ENCODE measurements around the gene LGALS3.
"Not testable (repeated sequence)": the region's sequence is repeated elsewhere in the genome, so short reads cannot be mapped to it uniquely, and the experiment has no call there.

Gene LGALS3

DNA sequence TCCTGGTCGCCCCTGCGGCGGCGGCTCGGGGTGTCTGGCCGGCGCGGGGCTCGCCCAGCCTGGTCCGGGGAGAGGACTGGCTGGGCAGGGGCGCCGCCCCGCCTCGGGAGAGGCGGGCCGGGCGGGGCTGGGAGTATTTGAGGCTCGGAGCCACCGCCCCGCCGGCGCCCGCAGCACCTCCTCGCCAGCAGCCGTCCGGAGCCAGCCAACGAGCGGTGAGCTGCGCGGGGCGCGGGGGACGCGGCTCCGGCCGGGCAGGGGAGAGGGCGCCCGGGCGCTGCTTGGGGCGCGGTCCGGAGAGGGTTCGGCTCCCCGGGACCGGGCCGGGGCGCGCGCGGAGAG is at the start of gene LGALS3:
TSS of gene LGALS3 (plus strand) at position 167 of the 342 bp plus-strand sequence. CDS start 8,122 bp downstream, outside the sequence.
- peak; percentile 52 for DNase-seq (ENCODE audit: low read depth, low spot score)
- in situ Hi-C loops (cut with HindIII; ENCODE audit: low sequenced_read_pairs): no loop called here

GRCh38 chr14:55079961-55080360 is 49.1 kb upstream of the LGALS3 start:
- H3K4me3 ChIP-seq (ENCODE audit: low read depth, low read length); DNase-seq (ENCODE audit: low read depth, low spot score); in situ Hi-C loops (cut with HindIII; ENCODE audit: low sequenced_read_pairs): not testable (repeated sequence)

More for the DNA sequence above, at the start of gene LGALS3:
- no peak for TF ChIP-seq CTCF (IDR thresholded peaks at IDR 0.05; ENCODE audit: low read depth, low read length)
- H3K4me3 ChIP-seq (ENCODE audit: low read depth, low read length): peak within 1 kb of the TSS; percentile 75

GRCh38 chr14:55084401-55085059 is 44.5 kb upstream of the LGALS3 start:
- no peak overlapping the region for H3K4me3 ChIP-seq (ENCODE audit: low read depth, low read length)
- in situ Hi-C loops (cut with HindIII; ENCODE audit: low sequenced_read_pairs): no loop called here
- DNase-seq (ENCODE audit: low read depth, low spot score): no peak
- TF ChIP-seq CTCF (IDR thresholded peaks at IDR 0.05; ENCODE audit: low read depth, low read length): no peak

- no peak for DNase-seq (ENCODE audit: low read depth, low spot score)
- in situ Hi-C loops (cut with HindIII; ENCODE audit: low sequenced_read_pairs): no loop called here
- TF ChIP-seq CTCF (IDR thresholded peaks at IDR 0.05; ENCODE audit: low read depth, low read length): no peak
Observed at GRCh38 chr14:55085060-55085660, 43.9 kb upstream of the LGALS3 start.

DNA sequence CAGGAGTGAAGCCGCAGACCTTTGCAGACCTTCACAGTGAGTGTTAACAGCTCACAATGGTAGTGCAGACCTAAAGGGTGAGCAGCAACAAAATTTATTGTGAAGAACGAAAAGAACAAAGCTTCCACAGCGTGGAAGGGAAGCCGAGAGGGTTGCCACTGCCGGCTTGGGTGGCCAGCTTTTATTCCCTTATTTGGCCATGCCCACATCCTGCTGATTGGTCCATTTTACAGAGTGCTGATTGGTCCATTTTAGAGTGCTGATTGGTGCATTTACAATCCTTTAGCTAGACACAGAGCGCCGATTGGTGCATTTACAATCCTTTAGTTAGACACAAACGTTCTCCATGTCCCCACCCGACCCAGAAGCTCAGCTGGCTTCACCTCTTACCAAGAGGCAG is 42.1 kb upstream of the LGALS3 start:
- in situ Hi-C loops (cut with HindIII; ENCODE audit: low sequenced_read_pairs): no loop called here
- DNase-seq (ENCODE audit: low read depth, low spot score): no peak
- no peak for TF ChIP-seq CTCF (IDR thresholded peaks at IDR 0.05; ENCODE audit: low read depth, low read length)
- no peak overlapping the region for H3K4me3 ChIP-seq (ENCODE audit: low read depth, low read length)

More at GRCh38 chr14:55085060-55085660, 43.9 kb upstream of the LGALS3 start:
- H3K4me3 ChIP-seq (ENCODE audit: low read depth, low read length): no peak overlapping the region

DNA sequence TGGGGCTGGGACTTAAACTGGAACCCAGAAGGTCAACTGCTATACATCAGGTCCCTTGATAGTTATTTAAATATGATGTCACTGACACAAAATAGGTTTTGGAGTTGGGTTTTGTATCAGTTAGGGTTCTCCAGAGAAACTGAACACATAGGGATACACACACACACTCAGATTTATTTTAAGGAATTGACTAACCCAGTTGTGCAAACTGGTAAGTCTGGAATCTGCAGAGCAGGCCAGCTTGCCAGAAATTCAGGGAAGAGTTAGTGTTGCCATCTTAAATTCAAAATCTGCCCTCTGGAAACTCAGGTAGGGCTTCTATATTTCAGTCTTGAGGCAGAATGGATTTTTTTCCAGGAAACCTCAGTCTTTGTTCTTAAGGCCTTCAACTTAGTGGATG is 40.7 kb upstream of the LGALS3 start:
- no peak for TF ChIP-seq CTCF (IDR thresholded peaks at IDR 0.05; ENCODE audit: low read depth, low read length)
- no peak for DNase-seq (ENCODE audit: low read depth, low spot score)
- H3K4me3 ChIP-seq (ENCODE audit: low read depth, low read length): no peak overlapping the region
- in situ Hi-C loops (cut with HindIII; ENCODE audit: low sequenced_read_pairs): no loop called here

DNA sequence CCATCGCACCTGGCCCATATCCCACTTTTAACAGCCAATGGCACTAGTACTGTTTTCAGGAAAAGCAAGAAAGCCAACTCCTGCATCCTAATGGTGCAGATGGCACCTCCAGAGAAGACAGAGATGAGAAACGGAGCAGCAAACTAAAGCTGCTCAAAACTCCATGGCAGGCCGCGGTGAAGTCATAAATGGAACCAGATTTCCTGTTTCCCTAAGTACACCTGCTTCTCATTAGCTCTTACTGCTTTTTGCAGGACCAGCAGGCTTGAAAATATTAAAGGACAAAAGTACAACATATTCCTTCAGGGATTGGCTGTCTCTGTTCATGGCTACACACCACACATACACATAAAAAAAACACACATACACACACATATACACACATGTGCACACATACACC is 36.7 kb upstream of the LGALS3 start:
- no peak overlapping the region for H3K4me3 ChIP-seq (ENCODE audit: low read depth, low read length)
- no peak for DNase-seq (ENCODE audit: low read depth, low spot score)
- in situ Hi-C loops (cut with HindIII; ENCODE audit: low sequenced_read_pairs): no loop called here
- no peak for TF ChIP-seq CTCF (IDR thresholded peaks at IDR 0.05; ENCODE audit: low read depth, low read length)
